Measurements from ENCODE around the gene TAF10. TPM values are rescaled to one million over a fixed set of nuclear protein-coding genes. Genes with fewer than 3 reads are reported as not detected.

TAF10 gene
- total and polyA plus RNA-seq, 12 donors = 69.7 to 389 (median 181) TPM

- H3K9me3 ChIP-seq (replicated peaks in 1 of 3) = no peaks in the 10 kb centered on the region
- no peaks in the 10 kb centered on the region for H3K36me3 ChIP-seq (replicated peaks in 1 of 2)
- no peaks in the 10 kb centered on the region for H3K27me3 ChIP-seq
- no peak for DNase-seq
- H3K4me1 ChIP-seq (replicated peaks in 1 of 2) = peaks cover 0 to 7% of the 10 kb centered on the region in 2 donors
- intact Hi-C loops (cut with DNase I) = no loop called here
- TF ChIP-seq CTCF (IDR thresholded peaks at IDR 0.05) (no peak), POLR2A (IDR thresholded peaks at IDR 0.05) (no peak)
- 53 to 81% (median 61%) methylated on average over 56 to 102 of the region's 102 CpGs for WGBS, 4 donors
- H3K4me3 ChIP-seq = no peak overlapping the region
- no peak overlapping the region for H3K27ac ChIP-seq
These were observed 18.0 kb upstream of the TAF10 start for GRCh38 chr11:6629892-6630631.

GRCh38 chr11:6629573-6629891, 17.5 kb upstream of the TAF10 start:
- intact Hi-C loops (cut with DNase I) = no loop called here
- no peak for DNase-seq
- 83 to 94% (median 87%) methylated on average over 18 to 24 of the region's 24 CpGs for WGBS, 4 donors
- no peak overlapping the region for H3K4me3 ChIP-seq
- TF ChIP-seq CTCF (IDR thresholded peaks at IDR 0.05) (no peak), POLR2A (IDR thresholded peaks at IDR 0.05) (no peak)
- no peaks in the 10 kb centered on the region for H3K36me3 ChIP-seq (replicated peaks in 1 of 2)
- no peaks in the 10 kb centered on the region for H3K9me3 ChIP-seq (replicated peaks in 1 of 3)
- H3K27ac ChIP-seq = no peak overlapping the region
- peaks cover 0 to 2% of the 10 kb centered on the region in 2 donors for H3K4me1 ChIP-seq (replicated peaks in 1 of 2)
- no peaks in the 10 kb centered on the region for H3K27me3 ChIP-seq

GRCh38 chr11:6628526-6628925, 16.5 kb upstream of the TAF10 start:
- no peaks in the 10 kb centered on the region for H3K36me3 ChIP-seq (replicated peaks in 1 of 2)
- H3K27ac ChIP-seq = no peak overlapping the region
- no peaks in the 10 kb centered on the region for H3K9me3 ChIP-seq (replicated peaks in 1 of 3)
- H3K27me3 ChIP-seq = no peaks in the 10 kb centered on the region
- H3K4me3 ChIP-seq = no peak overlapping the region
- 87 to 95% (median 93%) methylated on average over 4 of the region's 4 CpGs for WGBS, 4 donors
- TF ChIP-seq POLR2A (IDR thresholded peaks at IDR 0.05) (no peak), CTCF (IDR thresholded peaks at IDR 0.05) (no peak)
- DNase-seq = no peak
- H3K4me1 ChIP-seq (replicated peaks in 1 of 2) = no peaks in the 10 kb centered on the region
- intact Hi-C loops (cut with DNase I) = no loop called here

GRCh38 chr11:6627762-6628241, 15.8 kb upstream of the TAF10 start:
- WGBS, 4 donors = 62 to 78% (median 74%) methylated on average over 2 of the region's 2 CpGs
- DNase-seq = no peak
- Histone ChIP-seq H3K27ac (no peak overlapping the region), H3K4me3 (no peak overlapping the region), H3K27me3 (no peaks in the 10 kb centered on the region), H3K36me3 (replicated peaks in 1 of 2) (no peaks in the 10 kb centered on the region), H3K4me1 (replicated peaks in 1 of 2) (no peaks in the 10 kb centered on the region), H3K9me3 (replicated peaks in 1 of 3) (no peaks in the 10 kb centered on the region)
- TF ChIP-seq CTCF (IDR thresholded peaks at IDR 0.05) (no peak), POLR2A (IDR thresholded peaks at IDR 0.05) (no peak)
- intact Hi-C loops (cut with DNase I) = no loop called here
